H1 (cell line): ENCODE measurements around the gene STARD8. TPM values are rescaled to one million over a fixed set of nuclear protein-coding genes. Genes with fewer than 3 reads are reported as not detected.

ENCODE experiments used
- CTCF ChIA-PET: fragments of 300-600 bp; sonication (Branson Sonifier 250); formaldehyde crosslinking; loops from one replicate; lab custom pipeline; 2021; ENCODE audit not compliant: partially characterized antibody; lab: Charles Lee
- POLR2A ChIA-PET: fragments of 300-600 bp; sonication (Branson Sonifier 250); formaldehyde crosslinking; loops from one replicate; lab custom pipeline; 2021; ENCODE audit warnings: inconsistent platforms; ENCODE audit not compliant: partially characterized antibody; lab: Charles Lee
- DNase-seq, 2 experiments: peaks; one replicate each; pipeline versions ENCODE4 v3.0.0 to v3.0.0-alpha.2; 2010 to 2022; ENCODE audit warnings: low spot score in 2 of 2, low read depth in 1 of 2, mixed read lengths in 1 of 2
- FAIRE-seq: peaks from 2 replicates; lab custom pipeline; 2011; peaks lifted over from hg19 to GRCh38; lab: Jason Lieb, UNC
- H2AFZ ChIP-seq: 2 replicates; pipeline ENCODE4 v1.8.1; 2012; ENCODE audit warnings: low read length, inconsistent platforms
- H2AK5ac ChIP-seq: 2 replicates; pipeline ENCODE4 v1.6.1; 2013; ENCODE audit warnings: low read depth, low read length
- H2BK120ac ChIP-seq: replicated peaks from 2 replicates; pipeline ENCODE3; 2013; ENCODE audit warnings: low read depth, low read length, inconsistent platforms
- H2BK12ac ChIP-seq: 2 replicates; pipeline ENCODE4 v1.6.1; 2013; ENCODE audit warnings: low read depth, low read length
- H2BK15ac ChIP-seq: 2 replicates; pipeline ENCODE4 v1.6.1; 2013; ENCODE audit warnings: low read length
- H2BK20ac ChIP-seq: 2 replicates; pipeline ENCODE4 v1.6.1; 2013; ENCODE audit warnings: low read length
- H2BK5ac ChIP-seq: 2 replicates; pipeline ENCODE4 v1.6.1; 2013; ENCODE audit warnings: low read depth, low read length
- H3K14ac ChIP-seq: 2 replicates; pipeline ENCODE4 v1.6.1; 2013; ENCODE audit warnings: inconsistent platforms; ENCODE audit not compliant: insufficient read length
- H3K18ac ChIP-seq: 2 replicates; pipeline ENCODE4 v1.6.1; 2013; ENCODE audit warnings: low read length; ENCODE audit errors: extremely low read depth
- H3K23ac ChIP-seq: 2 replicates; pipeline ENCODE4 v1.6.1; 2013; ENCODE audit warnings: inconsistent platforms; ENCODE audit not compliant: insufficient read length
- H3K23me2 ChIP-seq: 2 replicates; pipeline ENCODE4 v1.6.1; 2013; ENCODE audit warnings: low read depth, low read length
- H3K27ac ChIP-seq: 2 replicates; pipeline ENCODE4 v1.6.1; 2011; ENCODE audit warnings: low read depth, low read length, inconsistent platforms
- H3K27me3 ChIP-seq, 4 experiments: replicated peaks in 1 of 4; 1 replicate in 1 of 4; 2 replicates in 3 of 4; pipeline versions ENCODE4 v1.6.1 to v1.8.1; 2011 to 2013; ENCODE audit warnings: low read length in 3 of 4, mild to moderate bottlenecking in 3 of 4, inconsistent platforms in 2 of 4, mixed read lengths in 2 of 4, moderate library complexity in 1 of 4; ENCODE audit not compliant: control insufficient read depth in 3 of 4, insufficient read depth in 3 of 4; ENCODE audit errors: extremely low read depth in 1 of 4
- H3K36me3 ChIP-seq, 4 experiments: 2 replicates each; pipeline versions ENCODE4 v1.6.1 to v1.8.1; 2011 to 2013; ENCODE audit warnings: mild to moderate bottlenecking in 4 of 4, low read length in 3 of 4, moderate library complexity in 2 of 4, control low read depth in 1 of 4, inconsistent platforms in 1 of 4; ENCODE audit not compliant: insufficient read depth in 4 of 4, control insufficient read depth in 2 of 4
- H3K4ac ChIP-seq: replicated peaks from 2 replicates; pipeline ENCODE3; 2013; ENCODE audit warnings: low read length, low read depth, mixed read lengths, inconsistent platforms; ENCODE audit not compliant: insufficient read length
- H3K4me1 ChIP-seq, 4 experiments: replicated peaks in 1 of 4; 1 replicate in 1 of 4; 2 replicates in 3 of 4; pipeline versions ENCODE4 v1.6.1 to v1.8.1; 2011 to 2013; ENCODE audit warnings: low read length in 3 of 4, inconsistent platforms in 2 of 4, mixed read lengths in 1 of 4; ENCODE audit not compliant: insufficient read depth in 4 of 4, control insufficient read depth in 3 of 4
- H3K4me2 ChIP-seq, 2 experiments: 2 replicates each; pipeline versions ENCODE4 v1.6.1 to v1.8.1; 2011 to 2013; ENCODE audit warnings: low read depth in 2 of 2, low read length in 2 of 2, control low read depth in 1 of 2, inconsistent platforms in 1 of 2, mild to moderate bottlenecking in 1 of 2; ENCODE audit not compliant: insufficient read depth in 1 of 2
- H3K4me3 ChIP-seq, 4 experiments: fragments of 200-600, 300-600 bp in 1 of 4; sonication (generic), shearing (Covaris generic), sonication (Bioruptor Twin) in 1 of 4; 2 replicates each; pipeline versions ENCODE4 v1.5.1 to v1.8.1; 2011 to 2016; ENCODE audit warnings: low read length in 4 of 4, low read depth in 3 of 4, control low read depth in 2 of 4, inconsistent platforms in 2 of 4, mild to moderate bottlenecking in 2 of 4, mixed read lengths in 1 of 4, moderate library complexity in 1 of 4; ENCODE audit not compliant: insufficient read depth in 2 of 4; ENCODE audit errors: extremely low read depth in 1 of 4
- H3K56ac ChIP-seq: replicated peaks from 2 replicates; pipeline ENCODE3; 2013; ENCODE audit warnings: low read depth, mild to moderate bottlenecking, mixed read lengths, low read length, inconsistent platforms; ENCODE audit not compliant: insufficient read length
- H3K79me1 ChIP-seq: 2 replicates; pipeline ENCODE4 v1.6.1; 2013; ENCODE audit warnings: low read depth, low read length, control low read depth
- H3K79me2 ChIP-seq, 2 experiments: 2 replicates each; pipeline versions ENCODE4 v1.6.1 to v1.8.1; 2012 to 2013; ENCODE audit warnings: low read length in 2 of 2, mild to moderate bottlenecking in 2 of 2, inconsistent platforms in 1 of 2; ENCODE audit not compliant: insufficient read depth in 2 of 2, control insufficient read depth in 1 of 2
- H3K9ac ChIP-seq, 4 experiments: replicated peaks in 1 of 4; 1 replicate in 1 of 4; 2 replicates in 3 of 4; pipeline versions ENCODE4 v1.6.1 to v1.8.1; 2011 to 2013; ENCODE audit warnings: low read depth in 3 of 4, low read length in 3 of 4, control low read depth in 2 of 4, mild to moderate bottlenecking in 2 of 4, moderate library complexity in 2 of 4, inconsistent platforms in 1 of 4; ENCODE audit errors: extremely low read depth in 1 of 4
- H3K9me3 ChIP-seq, 2 experiments: 2 replicates each; pipeline versions ENCODE4 v1.6.1 to v1.8.1; 2012 to 2013; ENCODE audit warnings: mild to moderate bottlenecking in 2 of 2, moderate library complexity in 2 of 2, control low read depth in 1 of 2, inconsistent platforms in 1 of 2, low read depth in 1 of 2, low read length in 1 of 2, mixed read lengths in 1 of 2; ENCODE audit not compliant: insufficient read depth in 2 of 2
- H4K20me1 ChIP-seq, 2 experiments: replicated peaks in 1 of 2; 2 replicates each; pipeline versions ENCODE3 to v1.8.1; 2011 to 2013; ENCODE audit warnings: inconsistent platforms in 2 of 2, low read length in 2 of 2, mild to moderate bottlenecking in 1 of 2; ENCODE audit not compliant: insufficient read depth in 2 of 2, control insufficient read depth in 1 of 2
- H4K5ac ChIP-seq: 2 replicates; pipeline ENCODE4 v1.6.1; 2013; ENCODE audit warnings: low read length, low read depth, mixed read lengths, inconsistent platforms; ENCODE audit not compliant: insufficient read length
- H4K8ac ChIP-seq: 2 replicates; pipeline ENCODE4 v1.8.0; 2013; ENCODE audit warnings: mild to moderate bottlenecking, moderate library complexity, low read length, inconsistent platforms; ENCODE audit not compliant: insufficient read depth; ENCODE audit errors: extremely low read depth
- H4K91ac ChIP-seq: replicated peaks from 2 replicates; pipeline ENCODE3; 2013; ENCODE audit warnings: low read length, mixed read lengths, inconsistent platforms; ENCODE audit not compliant: insufficient read length
- ASH2L ChIP-seq: fragments of 200-600, 300-600 bp; sonication (generic); IDR thresholded peaks from one replicate; pipeline ENCODE4 v1.7.1; 2017; ENCODE audit warnings: low read length
- CBX8 ChIP-seq: fragments of 300-800, 300-1000 bp; sonication (generic); IDR thresholded peaks from 2 replicates; pipeline ENCODE4 v1.7.1; 2016; ENCODE audit warnings: low read depth, low read length, borderline replicate concordance
- CTBP2 ChIP-seq: IDR thresholded peaks from 2 replicates; pipeline ENCODE4 v1.7.0; 2011; ENCODE audit warnings: borderline replicate concordance, mild to moderate bottlenecking, moderate library complexity, mixed read lengths, low read length; ENCODE audit not compliant: insufficient read depth, insufficient read length
- KDM4A ChIP-seq: IDR thresholded peaks from one replicate; pipeline ENCODE4 v1.7.1; 2012; ENCODE audit warnings: low read depth, mild to moderate bottlenecking, moderate library complexity, low read length, inconsistent platforms; ENCODE audit not compliant: severe bottlenecking
- MAFK ChIP-seq: IDR thresholded peaks from 2 replicates; pipeline ENCODE4 v1.6.1; 2012; ENCODE audit warnings: low read depth, mild to moderate bottlenecking, improper control_type of control experiment, low read length
- POLR2AphosphoS5 ChIP-seq: IDR thresholded peaks from 2 replicates; pipeline ENCODE4 v1.6.1; 2011; ENCODE audit warnings: low read depth, low read length
- RFX5 ChIP-seq: IDR thresholded peaks from 2 replicates; pipeline ENCODE4 v1.6.1; 2011; ENCODE audit warnings: low read depth, low read length, improper control_type of control experiment, borderline replicate concordance
- SIRT6 ChIP-seq: IDR thresholded peaks from one replicate; pipeline ENCODE4 v1.7.1; 2012; ENCODE audit warnings: low read length, inconsistent platforms
- WGBS, 2 experiments: shearing (Covaris generic) in 1 of 2; methylation state at CpG; one replicate each; pipeline versions ENCODE4 v1.1.6 to v1.1.7; 2013 to 2015; ENCODE audit warnings: low lambda C conversion rate in 2 of 2, mixed read lengths in 2 of 2, inconsistent platforms in 1 of 2, low coverage in 1 of 2, missing lambda C conversion rate in 1 of 2; ENCODE audit not compliant: insufficient replicate concordance in 2 of 2, insufficient coverage in 1 of 2, insufficient read length in 1 of 2; ENCODE audit errors: extremely low coverage in 1 of 2, missing lambda C conversion rate in 1 of 2; 5-methylcytosine and 5-hydroxymethylcytosine counted together
- polyA plus RNA-seq, 7 experiments: library from polyadenylated mRNA; depleted of rRNA in 3 of 7; stranded (reverse) in 5 of 7; unstranded in 2 of 7; fragments of >200 nt in 5 of 7; fragments of 200-250 nt in 2 of 7; gene quantifications; 1 replicate in 5 of 7; 2 replicates in 1 of 7; 4 replicates in 1 of 7; pipeline versions ENCODE4 v1.2.1 to v1.2.3, GENCODE V29; 2011 to 2013; ENCODE audit warnings: missing spikeins in 2 of 7, mixed read lengths in 2 of 7
- total RNA-seq: library from RNA; stranded (reverse); fragmentation: NEBNext Ultra II Directional; extraction: Animal tissue kit (Norgen Biotek cat#: 25700); gene quantifications from 2 replicates; pipeline ENCODE4 v1.2.1, GENCODE V29; 2021

Gene STARD8
- total and polyA plus RNA-seq, 2 of the 8 experiments (the other 6 are each of a cell fraction or from before 2014, with no cell fraction given), result 1.8 to 3.8 TPM

GRCh38 chrX:68711845-68712244 is 64.4 kb downstream of the STARD8 start:
- Histone ChIP-seq H3K23me2 (no peaks in the 10 kb centered on the region), H3K9me3 (no peaks in the 10 kb centered on the region), H2BK5ac (no peak overlapping the region), H3K56ac (no peak overlapping the region), H4K8ac (no peak overlapping the region), H3K23ac (no peak overlapping the region), H3K4me1 (peaks cover 0 to 7% (median 3%) of the 10 kb centered on the region in 4 experiments; a peak in 4 of 7 replicates), H4K5ac (no peak overlapping the region), H3K4me2 (no peak overlapping the region), H2AFZ (no peak overlapping the region), H3K36me3 (no peaks in the 10 kb centered on the region), H4K20me1 (no peaks in the 10 kb centered on the region), H3K27ac (no peak overlapping the region), H2BK120ac (no peak overlapping the region), H2BK12ac (no peak overlapping the region), H4K91ac (no peak overlapping the region), H3K79me2 (no peaks in the 10 kb centered on the region), H2AK5ac (no peak overlapping the region), H3K14ac (no peak overlapping the region), H3K4me3 (no peak overlapping the region), H3K79me1 (no peaks in the 10 kb centered on the region), H3K9ac (no peak overlapping the region), H2BK15ac (no peak overlapping the region), H3K27me3 (no peaks in the 10 kb centered on the region), H3K18ac (no peak overlapping the region), H3K4ac (no peak overlapping the region), H2BK20ac (no peak overlapping the region)
- ChIA-PET POLR2A (interaction anchor here (1.2 to 1.4 kb wide), 2 partner anchors 10 to 202 kb away, joined by 3 read pairs; no protein-coding TSS in a partner anchor), CTCF (interaction anchor here (0.6 to 8.4 kb wide), 10 partner anchors 11 to 515 kb away, joined by 3 to 55 read pairs (median 5); no protein-coding TSS in a partner anchor)
- no peak for FAIRE-seq
- DNase-seq, result no peak
- no peak for TF ChIP-seq SIRT6
- TF ChIP-seq CTBP2, result no peak
- TF ChIP-seq MAFK, result no peak
- TF ChIP-seq RFX5, result no peak
- TF ChIP-seq ASH2L, result no peak
- TF ChIP-seq KDM4A, result no peak
- TF ChIP-seq CBX8, result no peak
- no peak for TF ChIP-seq POLR2AphosphoS5
- 86% methylated on average over 3 of the region's 5 CpGs; no CpG with 5 or more reads in 1 of the 2 experiments for WGBS, 2 experiments
